ENCODE measurements around the gene WHRN.

Gene WHRN

GRCh38 chr9:114513055-114513958 lies 8.0 kb upstream of the WHRN start:
- peak; percentile 30 for DNase-seq

- DNase-seq = no peak
Observed at GRCh38 chr9:114511978-114512874, 7.0 kb upstream of the WHRN start.

- peak; percentile 66 for DNase-seq
Observed at GRCh38 chr9:114507726-114508125, 2.5 kb upstream of the WHRN start.

GRCh38 chr9:114506082-114506390 lies 763 bp upstream of the WHRN start:
- no peak for DNase-seq

- DNase-seq = peak; percentile 42
Observed at GRCh38 chr9:114504341-114505186, 709 bp downstream of the WHRN start.

GRCh38 chr9:114503522-114504340 lies 1.5 kb downstream of the WHRN start:
- DNase-seq = no peak

- DNase-seq = no peak
Observed at GRCh38 chr9:114503009-114503408, 2.3 kb downstream of the WHRN start.

- DNase-seq = no peak
Observed at GRCh38 chr9:114501796-114502682, 3.2 kb downstream of the WHRN start.

- no peak for DNase-seq
Observed at GRCh38 chr9:114500697-114501292, 4.5 kb downstream of the WHRN start.

GRCh38 chr9:114499941-114500696 lies 5.2 kb downstream of the WHRN start:
- DNase-seq = no peak

GRCh38 chr9:114499528-114499927 lies 5.7 kb downstream of the WHRN start:
- DNase-seq = no peak

- no peak for DNase-seq
Observed at GRCh38 chr9:114497727-114498382, 7.4 kb downstream of the WHRN start.

GRCh38 chr9:114497236-114497635 lies 8.0 kb downstream of the WHRN start:
- no peak for DNase-seq

- DNase-seq = no peak
Observed at GRCh38 chr9:114496011-114496410, 9.3 kb downstream of the WHRN start.

GRCh38 chr9:114494776-114495569 lies 10.3 kb downstream of the WHRN start:
- no peak for DNase-seq

- DNase-seq = no peak
Observed at GRCh38 chr9:114493521-114494184, 11.6 kb downstream of the WHRN start.

- DNase-seq = no peak
Observed at GRCh38 chr9:114492991-114493390, 12.3 kb downstream of the WHRN start.
